ENCODE results near the gene ERCC2.

GRCh38 chr19:45344621-45345505 is 25.5 kb downstream of the ERCC2 start:
- TF ChIP-seq CTCF (IDR thresholded peaks at IDR 0.05; ENCODE audit: insufficient read depth, low read length, poor library complexity, severe bottlenecking) (no peak), EZH2phosphoT487 (conservative IDR thresholded peaks at IDR 0.05; ENCODE audit: low read length) (no peak)
